PC-9 (cell line): Measurements from ENCODE around the gene BRIP1. TPM values are rescaled to one million over a fixed set of nuclear protein-coding genes. Genes with fewer than 3 reads are reported as not detected.

Experiments
- BruUV-seq: library from RNA; stranded (reverse); fragments of 400-500 nt; replicated peaks from 2 replicates; lab custom pipeline; 2021; lab: Mats Ljungman, UMichigan
- CTCF ChIA-PET: fragments of 300-600 bp; sonication (Branson Sonifier 250); formaldehyde crosslinking; loops from one replicate; lab custom pipeline; 2022; ENCODE audit warnings: antibody characterized with exemption; lab: Charles Lee
- POLR2A ChIA-PET: fragments of 300-600 bp; sonication (Branson Sonifier 250); formaldehyde crosslinking; loops from one replicate; lab custom pipeline; 2022; ENCODE audit warnings: antibody characterized with exemption; ENCODE audit not compliant: unreplicated experiment; lab: Charles Lee
- DNase-seq, 2 experiments: peaks; one replicate each; pipeline versions ENCODE4 v3.0.0 to v3.0.0-alpha.2; 2015 to 2022; ENCODE audit warnings: mixed read lengths in 1 of 2
- H2AFZ ChIP-seq: fragments of 200-600 bp; sonication (generic); 2 replicates; pipeline ENCODE4 v1.8.1; 2017; ENCODE audit warnings: antibody characterized with exemption
- H3F3A ChIP-seq: fragments of 200-600 bp; sonication (generic); 2 replicates; pipeline ENCODE4 v1.8.1; 2017; ENCODE audit warnings: antibody characterized with exemption, mild to moderate bottlenecking, low read depth; ENCODE audit not compliant: insufficient read depth
- H3K27ac ChIP-seq: fragments of 200-600 bp; sonication (generic); 2 replicates; pipeline ENCODE4 v1.6.1; 2016; ENCODE audit warnings: mixed run types
- H3K27me3 ChIP-seq: fragments of 200-600 bp; sonication (generic); 2 replicates; pipeline ENCODE4 v1.6.1; 2016; ENCODE audit warnings: low read depth, mixed run types; ENCODE audit not compliant: insufficient read depth
- H3K36me3 ChIP-seq: fragments of 200-600 bp; sonication (generic); 2 replicates; pipeline ENCODE4 v1.6.1; 2016; ENCODE audit warnings: low read depth, mixed run types
- H3K4me1 ChIP-seq: fragments of 200-600 bp; sonication (generic); replicated peaks from 2 replicates; pipeline ENCODE4 v1.6.1; 2016; ENCODE audit warnings: mixed run types; ENCODE audit not compliant: insufficient read depth
- H3K4me2 ChIP-seq: fragments of 200-600 bp; sonication (generic); 2 replicates; pipeline ENCODE4 v1.6.1; 2017; ENCODE audit warnings: mixed run types
- H3K4me3 ChIP-seq: fragments of 200-600 bp; sonication (generic); 2 replicates; pipeline ENCODE4 v1.6.1; 2016; ENCODE audit warnings: mixed run types
- H3K79me2 ChIP-seq: fragments of 200-600 bp; sonication (generic); 2 replicates; pipeline ENCODE4 v1.6.1; 2017; ENCODE audit warnings: low read depth, mixed run types
- H3K9me2 ChIP-seq: fragments of 200-600 bp; sonication (generic); 2 replicates; pipeline ENCODE4 v1.8.1; 2017; ENCODE audit warnings: mild to moderate bottlenecking; ENCODE audit not compliant: insufficient read depth
- H3K9me3 ChIP-seq: fragments of 200-600 bp; sonication (generic); 2 replicates; pipeline ENCODE4 v1.8.1; 2016; ENCODE audit warnings: low read depth; ENCODE audit not compliant: insufficient read depth
- H4K20me1 ChIP-seq: fragments of 200-600 bp; sonication (generic); 2 replicates; pipeline ENCODE4 v1.8.1; 2017; ENCODE audit not compliant: insufficient read depth
- CTCF ChIP-seq: fragments of 200-600 bp; sonication (generic); conservative IDR thresholded peaks from 2 replicates; pipeline ENCODE4 v1.6.1; 2017; ENCODE audit warnings: mixed run types, antibody characterized with exemption, mild to moderate bottlenecking, moderate library complexity
- EZH2 ChIP-seq: fragments of 200-600 bp; sonication (generic); IDR thresholded peaks from 2 replicates; pipeline ENCODE4 v1.8.0; 2017; ENCODE audit warnings: antibody characterized with exemption, low read depth
- intact Hi-C: fragments of 100-400 bp; cut with micrococcal nuclease; formaldehyde crosslinking; loops from one replicate; pipeline ENCODE4 v1.10.0; 2022; ENCODE audit not compliant: unreplicated experiment
- total RNA-seq: library from RNA; stranded (reverse); gene quantifications from 2 replicates; pipeline ENCODE4 v1.2.3, GENCODE V29; 2021

BRIP1 gene
- total RNA-seq, 1 experiment from 2014 or later: 16.0 TPM

- POLR2A ChIA-PET: interaction anchor here (0.5 to 0.6 kb wide), 2 partner anchors 108 to 331 kb away, joined by 3 to 7 read pairs; no protein-coding TSS in a partner anchor
- intact Hi-C loops: loop anchor here (1.0 kb wide), 1 partner anchor 45 kb away; no protein-coding TSS in a partner anchor
These were observed 138.6 kb downstream of the BRIP1 start for GRCh38 chr17:61724777-61725176.

GRCh38 chr17:61723914-61724313 lies 139.4 kb downstream of the BRIP1 start:
- TF ChIP-seq CTCF: no peak
- TF ChIP-seq EZH2: no peak
- H3K79me2 ChIP-seq: no peaks in the 10 kb centered on the region
- no peak overlapping the region for H3K4me3 ChIP-seq
- no peaks in the 10 kb centered on the region for H3K36me3 ChIP-seq
- no peak overlapping the region for H3K4me2 ChIP-seq
- no peaks in the 10 kb centered on the region for H3K9me3 ChIP-seq
- H3F3A ChIP-seq: no peaks in the 10 kb centered on the region
- no peak for DNase-seq
- CTCF ChIA-PET: no interaction called here
- H3K27me3 ChIP-seq: no peaks in the 10 kb centered on the region
- H3K9me2 ChIP-seq: no peaks in the 10 kb centered on the region
- intact Hi-C loops: loop anchor here (1.0 kb wide), 1 partner anchor 45 kb away; no protein-coding TSS in a partner anchor
- H3K27ac ChIP-seq: no peak overlapping the region
- no peaks in the 10 kb centered on the region for H3K4me1 ChIP-seq
- no TSS peak for BruUV-seq
- POLR2A ChIA-PET: no interaction called here
- H4K20me1 ChIP-seq: no peaks in the 10 kb centered on the region
- H2AFZ ChIP-seq: no peak overlapping the region

More at GRCh38 chr17:61724777-61725176, 138.6 kb downstream of the BRIP1 start:
- Histone ChIP-seq H3K4me3 (no peak overlapping the region), H3K79me2 (no peaks in the 10 kb centered on the region), H3K36me3 (no peaks in the 10 kb centered on the region), H2AFZ (no peak overlapping the region), H3K27me3 (no peaks in the 10 kb centered on the region), H3K4me2 (no peak overlapping the region), H3K4me1 (no peaks in the 10 kb centered on the region), H3K9me3 (no peaks in the 10 kb centered on the region), H4K20me1 (no peaks in the 10 kb centered on the region), H3F3A (no peaks in the 10 kb centered on the region), H3K9me2 (no peaks in the 10 kb centered on the region), H3K27ac (no peak overlapping the region)
- no peak for TF ChIP-seq EZH2
- TF ChIP-seq CTCF: no peak
- DNase-seq: no peak
- CTCF ChIA-PET: no interaction called here
- no TSS peak for BruUV-seq

GRCh38 chr17:61723183-61723582 lies 140.1 kb downstream of the BRIP1 start:
- ChIA-PET CTCF (no interaction called here), POLR2A (no interaction called here)
- H3K9me3 ChIP-seq: no peaks in the 10 kb centered on the region; the same call in 1 of the 2 replicates
- no peaks in the 10 kb centered on the region for H3K79me2 ChIP-seq
- no peak overlapping the region for H3K4me2 ChIP-seq
- H3K9me2 ChIP-seq: no peaks in the 10 kb centered on the region
- DNase-seq: no peak
- intact Hi-C loops: no loop called here
- no peaks in the 10 kb centered on the region for H3K36me3 ChIP-seq
- H3K27ac ChIP-seq: no peak overlapping the region
- TF ChIP-seq CTCF (no peak), EZH2 (no peak)
- no peaks in the 10 kb centered on the region for H3K27me3 ChIP-seq
- no TSS peak for BruUV-seq
- no peaks in the 10 kb centered on the region for H3F3A ChIP-seq
- H3K4me3 ChIP-seq: no peak overlapping the region
- no peaks in the 10 kb centered on the region for H4K20me1 ChIP-seq
- no peaks in the 10 kb centered on the region for H3K4me1 ChIP-seq
- no peak overlapping the region for H2AFZ ChIP-seq
